HepG2 (cell line): Measurements from ENCODE around the gene ZNF155. TPM values are rescaled to one million over a fixed set of nuclear protein-coding genes. Genes with fewer than 3 reads are reported as not detected.

Experiments used
- GABPB1 ChIP-seq: IDR thresholded peaks from 2 replicates; pipeline ENCODE4 v1.6.1; 2016; ENCODE audit warnings: mild to moderate bottlenecking, missing genetic modification reagents, moderate library complexity, missing compliant biosample characterization
- MED1 ChIP-seq: sonication (generic); formaldehyde crosslinking; IDR thresholded peaks from 2 replicates; pipeline ENCODE4 v1.4.0; 2020; ENCODE audit warnings: missing genetic modification reagents
- NFKB2 ChIP-seq: sonication (generic); formaldehyde crosslinking; IDR thresholded peaks from 2 replicates; pipeline ENCODE4 v1.4.0; 2020; ENCODE audit warnings: missing genetic modification reagents, borderline replicate concordance
- NR2C2 ChIP-seq: sonication (generic); formaldehyde crosslinking; IDR thresholded peaks from 2 replicates; pipeline ENCODE4 v1.4.0; 2020; ENCODE audit warnings: missing genetic modification reagents, mild to moderate bottlenecking, moderate library complexity, borderline replicate concordance
- SATB2 ChIP-seq: sonication (generic); formaldehyde crosslinking; IDR thresholded peaks from 2 replicates; pipeline ENCODE4 v1.5.0; 2020; ENCODE audit warnings: missing genetic modification reagents
- TEAD3 ChIP-seq: optimal IDR thresholded peaks from 2 replicates; pipeline ENCODE3; 2016; ENCODE audit warnings: borderline replicate concordance
- TMF1 ChIP-seq: sonication (generic); formaldehyde crosslinking; IDR thresholded peaks from 2 replicates; pipeline ENCODE4 v1.8.1; 2022; ENCODE audit warnings: low read depth, missing genetic modification reagents
- ZFP82 ChIP-seq: sonication (generic); formaldehyde crosslinking; IDR thresholded peaks from 2 replicates; pipeline ENCODE4 v1.5.1; 2020; ENCODE audit warnings: mild to moderate bottlenecking, missing genetic modification reagents, borderline replicate concordance
- ZNF446 ChIP-seq: sonication (generic); formaldehyde crosslinking; IDR thresholded peaks from 2 replicates; pipeline ENCODE4 v1.5.0; 2020; ENCODE audit warnings: mild to moderate bottlenecking, missing genetic modification reagents
- ZNF720 ChIP-seq: sonication (generic); formaldehyde crosslinking; IDR thresholded peaks from 2 replicates; pipeline ENCODE4 v1.4.0; 2020; ENCODE audit warnings: missing genetic modification reagents
- ZNF772 ChIP-seq: sonication (generic); formaldehyde crosslinking; IDR thresholded peaks from 2 replicates; pipeline ENCODE4 v1.5.0; 2020; ENCODE audit warnings: mild to moderate bottlenecking, missing genetic modification reagents
- ZNF782 ChIP-seq: sonication (generic); formaldehyde crosslinking; IDR thresholded peaks from 2 replicates; pipeline ENCODE4 v1.4.0; 2020; ENCODE audit warnings: missing genetic modification reagents, mild to moderate bottlenecking, borderline replicate concordance
- ZNF788 ChIP-seq: sonication (generic); formaldehyde crosslinking; IDR thresholded peaks from 2 replicates; pipeline ENCODE4 v1.5.0; 2020; ENCODE audit warnings: mild to moderate bottlenecking, missing genetic modification reagents, borderline replicate concordance
- polyA plus RNA-seq, 8 experiments: library from polyadenylated mRNA; depleted of rRNA in 3 of 8; stranded (reverse) in 7 of 8; unstranded in 1 of 8; fragments of >200 nt; fragmentation: Illumina TruSeq in 4 of 8; extraction: Trizol in 4 of 8; gene quantifications; 2 replicates each; pipeline versions ENCODE4 v1.2.1 to v1.2.3, GENCODE V29; 2011 to 2016; ENCODE audit warnings: low read depth in 4 of 8, missing spikeins in 1 of 8, mixed read lengths in 1 of 8; ENCODE audit not compliant: insufficient read depth in 1 of 8
- total RNA-seq, 5 experiments: library from RNA; depleted of rRNA; stranded (reverse); fragments of >200 nt; fragmentation: Illumina TruSeq; extraction: Trizol; gene quantifications; 2 replicates each; pipeline ENCODE4 v1.2.3, GENCODE V29; 2016; ENCODE audit warnings: low read depth in 1 of 5
- TF ChIP-seq, protein P1 (sequence below): sonication (generic); formaldehyde crosslinking; IDR thresholded peaks from 2 replicates; pipeline ENCODE4 v1.9.0; 2021; ENCODE audit warnings: missing genetic modification reagents, borderline replicate concordance
- TF ChIP-seq, protein P2 (sequence below): sonication (generic); formaldehyde crosslinking; IDR thresholded peaks from 2 replicates; pipeline ENCODE4 v1.4.0; 2020; ENCODE audit warnings: missing genetic modification reagents
- TF ChIP-seq, protein P3 (sequence below): sonication (generic); formaldehyde crosslinking; IDR thresholded peaks from 2 replicates; pipeline ENCODE4 v1.4.0; 2020; ENCODE audit warnings: missing genetic modification reagents
- TF ChIP-seq, protein P4 (sequence below): sonication (generic); formaldehyde crosslinking; IDR thresholded peaks from 2 replicates; pipeline ENCODE4 v1.4.0; 2020; ENCODE audit warnings: missing genetic modification reagents, borderline replicate concordance
- TF ChIP-seq, protein P5 (sequence below): sonication (generic); formaldehyde crosslinking; IDR thresholded peaks from 2 replicates; pipeline ENCODE4 v1.5.0; 2020; ENCODE audit warnings: missing genetic modification reagents
- TF ChIP-seq, protein P6 (sequence below): sonication (generic); formaldehyde crosslinking; IDR thresholded peaks from 2 replicates; pipeline ENCODE4 v1.5.0; 2020; ENCODE audit warnings: missing genetic modification reagents, mild to moderate bottlenecking, borderline replicate concordance

ZNF155 gene
- total and polyA plus RNA-seq, 2 of the 13 experiments (the other 11 are each of a cell fraction or from before 2014, with no cell fraction given) = 2.5 to 3.6 TPM

DNA sequence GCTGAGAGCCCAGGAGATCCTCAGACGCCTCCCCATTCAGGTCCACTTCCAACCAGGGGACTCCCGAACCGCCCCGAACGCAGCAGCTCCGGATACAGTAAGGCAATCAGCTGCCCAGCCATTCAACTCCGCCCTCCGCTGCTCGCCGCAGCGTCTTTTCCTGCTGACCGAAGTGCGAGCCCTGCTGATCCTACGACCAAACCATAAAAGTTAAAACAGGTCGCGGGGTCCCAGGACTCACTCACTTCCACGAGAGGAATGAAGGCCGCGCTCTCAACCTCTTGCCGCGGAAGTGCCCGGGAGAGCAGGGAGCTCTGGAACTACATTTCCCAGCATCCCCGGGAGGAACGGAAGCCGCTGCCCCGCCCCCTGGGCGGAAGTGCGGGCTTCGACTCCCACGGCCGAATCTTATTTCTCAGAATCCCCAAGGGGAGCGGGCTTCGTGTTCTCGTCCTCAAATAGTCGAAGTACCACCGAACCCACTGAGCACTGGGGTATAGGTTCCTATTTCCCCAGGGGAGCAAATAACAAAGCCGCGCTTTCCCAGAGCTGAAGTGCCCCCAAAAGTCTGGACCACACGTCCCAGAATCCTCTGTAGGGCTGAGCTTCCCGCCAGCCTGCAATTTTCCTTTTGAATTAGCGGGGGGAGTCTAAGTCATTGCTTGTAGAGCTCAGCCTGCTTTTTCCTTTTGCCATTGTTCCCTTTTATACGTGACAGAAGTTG lies 48.8 kb upstream of the ZNF155 start, which contains the start of gene ZNF45 (continued):
- TF ChIP-seq, protein P1, sequence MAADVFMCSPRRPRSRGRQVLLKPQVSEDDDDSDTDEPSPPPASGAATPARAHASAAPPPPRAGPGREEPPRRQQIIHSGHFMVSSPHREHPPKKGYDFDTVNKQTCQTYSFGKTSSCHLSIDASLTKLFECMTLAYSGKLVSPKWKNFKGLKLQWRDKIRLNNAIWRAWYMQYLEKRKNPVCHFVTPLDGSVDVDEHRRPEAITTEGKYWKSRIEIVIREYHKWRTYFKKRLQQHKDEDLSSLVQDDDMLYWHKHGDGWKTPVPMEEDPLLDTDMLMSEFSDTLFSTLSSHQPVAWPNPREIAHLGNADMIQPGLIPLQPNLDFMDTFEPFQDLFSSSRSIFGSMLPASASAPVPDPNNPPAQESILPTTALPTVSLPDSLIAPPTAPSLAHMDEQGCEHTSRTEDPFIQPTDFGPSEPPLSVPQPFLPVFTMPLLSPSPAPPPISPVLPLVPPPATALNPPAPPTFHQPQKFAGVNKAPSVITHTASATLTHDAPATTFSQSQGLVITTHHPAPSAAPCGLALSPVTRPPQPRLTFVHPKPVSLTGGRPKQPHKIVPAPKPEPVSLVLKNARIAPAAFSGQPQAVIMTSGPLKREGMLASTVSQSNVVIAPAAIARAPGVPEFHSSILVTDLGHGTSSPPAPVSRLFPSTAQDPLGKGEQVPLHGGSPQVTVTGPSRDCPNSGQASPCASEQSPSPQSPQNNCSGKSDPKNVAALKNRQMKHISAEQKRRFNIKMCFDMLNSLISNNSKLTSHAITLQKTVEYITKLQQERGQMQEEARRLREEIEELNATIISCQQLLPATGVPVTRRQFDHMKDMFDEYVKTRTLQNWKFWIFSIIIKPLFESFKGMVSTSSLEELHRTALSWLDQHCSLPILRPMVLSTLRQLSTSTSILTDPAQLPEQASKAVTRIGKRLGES (CRISPR knock-in tag) = no peak
- TF ChIP-seq, protein P2, sequence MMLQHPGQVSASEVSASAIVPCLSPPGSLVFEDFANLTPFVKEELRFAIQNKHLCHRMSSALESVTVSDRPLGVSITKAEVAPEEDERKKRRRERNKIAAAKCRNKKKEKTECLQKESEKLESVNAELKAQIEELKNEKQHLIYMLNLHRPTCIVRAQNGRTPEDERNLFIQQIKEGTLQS (CRISPR knock-in tag) = no peak
- TF ChIP-seq MED1 (peak; percentile 28), TMF1 (CRISPR knock-in tag) (0 out of 2 replicates have a peak, but pooled peaks have one; percentile 61), GABPB1 (CRISPR knock-in tag) (peak; percentile 99), NR2C2 (CRISPR knock-in tag) (peak; percentile 87), ZFP82 (CRISPR knock-in tag) (0 out of 2 replicates have a peak, but pooled peaks have one; percentile 35), ZNF772 (peak; percentile 33; the same call in 1 of the 2 replicates), ZNF720 (CRISPR knock-in tag) (no peak), ZNF446 (CRISPR knock-in tag) (0 out of 2 replicates have a peak, but pooled peaks have one; percentile 57), SATB2 (CRISPR knock-in tag) (peak; percentile 23; the same call in 1 of the 2 replicates), ZNF782 (no peak), TEAD3 (CRISPR knock-in tag) (peak; percentile 56), NFKB2 (CRISPR knock-in tag) (peak; percentile 78; the same call in 1 of the 2 replicates), ZNF788 (CRISPR knock-in tag) (peak; percentile 44; the same call in 1 of the 2 replicates)
- TF ChIP-seq, protein P3, sequence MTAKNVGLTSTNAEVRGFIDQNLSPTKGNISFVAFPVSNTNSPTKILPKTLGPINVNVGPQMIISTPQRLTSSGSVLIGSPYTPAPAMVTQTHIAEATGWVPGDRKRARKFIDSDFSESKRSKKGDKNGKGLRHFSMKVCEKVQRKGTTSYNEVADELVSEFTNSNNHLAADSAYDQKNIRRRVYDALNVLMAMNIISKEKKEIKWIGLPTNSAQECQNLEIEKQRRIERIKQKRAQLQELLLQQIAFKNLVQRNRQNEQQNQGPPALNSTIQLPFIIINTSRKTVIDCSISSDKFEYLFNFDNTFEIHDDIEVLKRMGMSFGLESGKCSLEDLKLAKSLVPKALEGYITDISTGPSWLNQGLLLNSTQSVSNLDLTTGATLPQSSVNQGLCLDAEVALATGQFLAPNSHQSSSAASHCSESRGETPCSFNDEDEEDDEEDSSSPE (CRISPR knock-in tag) = peak; percentile 85
- TF ChIP-seq, protein P4, sequence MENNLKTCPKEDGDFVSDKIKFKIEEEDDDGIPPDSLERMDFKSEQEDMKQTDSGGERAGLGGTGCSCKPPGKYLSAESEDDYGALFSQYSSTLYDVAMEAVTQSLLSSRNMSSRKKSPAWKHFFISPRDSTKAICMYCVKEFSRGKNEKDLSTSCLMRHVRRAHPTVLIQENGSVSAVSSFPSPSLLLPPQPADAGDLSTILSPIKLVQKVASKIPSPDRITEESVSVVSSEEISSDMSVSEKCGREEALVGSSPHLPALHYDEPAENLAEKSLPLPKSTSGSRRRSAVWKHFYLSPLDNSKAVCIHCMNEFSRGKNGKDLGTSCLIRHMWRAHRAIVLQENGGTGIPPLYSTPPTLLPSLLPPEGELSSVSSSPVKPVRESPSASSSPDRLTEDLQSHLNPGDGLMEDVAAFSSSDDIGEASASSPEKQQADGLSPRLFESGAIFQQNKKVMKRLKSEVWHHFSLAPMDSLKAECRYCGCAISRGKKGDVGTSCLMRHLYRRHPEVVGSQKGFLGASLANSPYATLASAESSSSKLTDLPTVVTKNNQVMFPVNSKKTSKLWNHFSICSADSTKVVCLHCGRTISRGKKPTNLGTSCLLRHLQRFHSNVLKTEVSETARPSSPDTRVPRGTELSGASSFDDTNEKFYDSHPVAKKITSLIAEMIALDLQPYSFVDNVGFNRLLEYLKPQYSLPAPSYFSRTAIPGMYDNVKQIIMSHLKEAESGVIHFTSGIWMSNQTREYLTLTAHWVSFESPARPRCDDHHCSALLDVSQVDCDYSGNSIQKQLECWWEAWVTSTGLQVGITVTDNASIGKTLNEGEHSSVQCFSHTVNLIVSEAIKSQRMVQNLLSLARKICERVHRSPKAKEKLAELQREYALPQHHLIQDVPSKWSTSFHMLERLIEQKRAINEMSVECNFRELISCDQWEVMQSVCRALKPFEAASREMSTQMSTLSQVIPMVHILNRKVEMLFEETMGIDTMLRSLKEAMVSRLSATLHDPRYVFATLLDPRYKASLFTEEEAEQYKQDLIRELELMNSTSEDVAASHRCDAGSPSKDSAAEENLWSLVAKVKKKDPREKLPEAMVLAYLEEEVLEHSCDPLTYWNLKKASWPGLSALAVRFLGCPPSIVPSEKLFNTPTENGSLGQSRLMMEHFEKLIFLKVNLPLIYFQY (CRISPR knock-in tag) = peak; percentile 67
- TF ChIP-seq, protein P5, sequence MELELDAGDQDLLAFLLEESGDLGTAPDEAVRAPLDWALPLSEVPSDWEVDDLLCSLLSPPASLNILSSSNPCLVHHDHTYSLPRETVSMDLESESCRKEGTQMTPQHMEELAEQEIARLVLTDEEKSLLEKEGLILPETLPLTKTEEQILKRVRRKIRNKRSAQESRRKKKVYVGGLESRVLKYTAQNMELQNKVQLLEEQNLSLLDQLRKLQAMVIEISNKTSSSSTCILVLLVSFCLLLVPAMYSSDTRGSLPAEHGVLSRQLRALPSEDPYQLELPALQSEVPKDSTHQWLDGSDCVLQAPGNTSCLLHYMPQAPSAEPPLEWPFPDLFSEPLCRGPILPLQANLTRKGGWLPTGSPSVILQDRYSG = peak; percentile 82
- TF ChIP-seq, protein P6, sequence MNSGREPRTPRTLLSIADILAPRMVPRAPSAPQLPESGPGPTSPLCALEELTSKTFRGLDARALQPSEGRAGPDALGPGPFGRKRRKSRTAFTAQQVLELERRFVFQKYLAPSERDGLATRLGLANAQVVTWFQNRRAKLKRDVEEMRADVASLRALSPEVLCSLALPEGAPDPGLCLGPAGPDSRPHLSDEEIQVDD = no peak
